Measurements from ENCODE around the gene RAD51B. TPM values are rescaled to one million over a fixed set of nuclear protein-coding genes. Genes with fewer than 3 reads are reported as not detected.

The RAD51B gene
- total and polyA plus RNA-seq, 2 of the 13 experiments (the other 11 are each of a cell fraction or from before 2014, with no cell fraction given), result 7.0 to 9.5 TPM

DNA sequence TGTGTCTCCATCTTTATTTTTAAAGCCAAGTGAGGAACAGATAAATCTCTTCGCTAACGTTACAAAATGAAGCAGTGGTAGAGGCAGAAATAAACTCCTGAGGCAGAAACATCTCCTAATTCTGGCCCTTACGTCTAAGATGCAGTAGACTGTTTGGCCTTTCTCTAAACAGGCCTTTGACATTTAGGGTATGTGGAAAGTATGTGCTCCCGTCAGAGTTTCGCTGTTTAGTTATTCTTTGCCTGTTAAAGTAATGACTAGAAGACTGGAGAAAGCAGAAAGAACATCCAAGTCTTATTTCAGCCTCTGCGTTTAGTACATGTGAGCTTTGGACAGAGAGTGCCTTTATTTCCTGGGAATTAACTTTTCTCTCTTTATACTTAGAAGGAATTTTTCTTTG lies 216.6 kb downstream of the RAD51B start:
- H3K36me3 ChIP-seq (replicated peaks in 1 of 2; ENCODE audit: control insufficient read depth in 1 of 2, insufficient read depth in 2 of 2, low read length in 2 of 2), result no peaks in the 10 kb centered on the region
- no peak overlapping the region for H3K9ac ChIP-seq (ENCODE audit: insufficient read depth, low read depth, low read length)
- no peak overlapping the region for H3K4me2 ChIP-seq (ENCODE audit: low read depth, low read length)
- H3K79me2 ChIP-seq (ENCODE audit: insufficient read depth, low read length), result no peaks in the 10 kb centered on the region
- FAIRE-seq, result no peak
- TF ChIP-seq ZNF225 (CRISPR knock-in tag; IDR thresholded peaks at IDR 0.05), result no peak
- no peak for TF ChIP-seq TBX3 (IDR thresholded peaks at IDR 0.05; ENCODE audit: borderline replicate concordance)
- no peak for TF ChIP-seq ZBTB38 (CRISPR knock-in tag; IDR thresholded peaks at IDR 0.05)
- TF ChIP-seq, protein P1, sequence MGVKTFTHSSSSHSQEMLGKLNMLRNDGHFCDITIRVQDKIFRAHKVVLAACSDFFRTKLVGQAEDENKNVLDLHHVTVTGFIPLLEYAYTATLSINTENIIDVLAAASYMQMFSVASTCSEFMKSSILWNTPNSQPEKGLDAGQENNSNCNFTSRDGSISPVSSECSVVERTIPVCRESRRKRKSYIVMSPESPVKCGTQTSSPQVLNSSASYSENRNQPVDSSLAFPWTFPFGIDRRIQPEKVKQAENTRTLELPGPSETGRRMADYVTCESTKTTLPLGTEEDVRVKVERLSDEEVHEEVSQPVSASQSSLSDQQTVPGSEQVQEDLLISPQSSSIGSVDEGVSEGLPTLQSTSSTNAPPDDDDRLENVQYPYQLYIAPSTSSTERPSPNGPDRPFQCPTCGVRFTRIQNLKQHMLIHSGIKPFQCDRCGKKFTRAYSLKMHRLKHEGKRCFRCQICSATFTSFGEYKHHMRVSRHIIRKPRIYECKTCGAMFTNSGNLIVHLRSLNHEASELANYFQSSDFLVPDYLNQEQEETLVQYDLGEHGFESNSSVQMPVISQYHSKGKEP (CRISPR knock-in tag; IDR thresholded peaks at IDR 0.05), result no peak
- TF ChIP-seq SPEN (CRISPR knock-in tag; IDR thresholded peaks at IDR 0.05; ENCODE audit: low read depth), result no peak
- no peak for TF ChIP-seq MAFK (conservative IDR thresholded peaks at IDR 0.05 in 1 of 2, IDR thresholded peaks at IDR 0.05 in 1 of 2; ENCODE audit: low read length in 2 of 2)
- no peak for TF ChIP-seq PHB2 (IDR thresholded peaks at IDR 0.05; ENCODE audit: partially characterized antibody)
- TF ChIP-seq ZNF841 (CRISPR knock-in tag; IDR thresholded peaks at IDR 0.05; ENCODE audit: borderline replicate concordance), result no peak
- TF ChIP-seq ZNF652 (CRISPR knock-in tag; IDR thresholded peaks at IDR 0.05; ENCODE audit: borderline replicate concordance, low read depth), result no peak
- no peak for TF ChIP-seq ZNF720 (CRISPR knock-in tag; IDR thresholded peaks at IDR 0.05)
- TF ChIP-seq ZNF44 (CRISPR knock-in tag; IDR thresholded peaks at IDR 0.05), result no peak
- no peak for TF ChIP-seq ZNF260 (CRISPR knock-in tag; IDR thresholded peaks at IDR 0.05; ENCODE audit: borderline replicate concordance, low read depth)
- no peak for TF ChIP-seq ZNF703 (CRISPR knock-in tag; IDR thresholded peaks at IDR 0.05; ENCODE audit: borderline replicate concordance)
- TF ChIP-seq ZSCAN29 (CRISPR knock-in tag; conservative IDR thresholded peaks at IDR 0.05), result no peak
- no peak for TF ChIP-seq SNAPC2 (CRISPR knock-in tag; IDR thresholded peaks at IDR 0.05)
- TF ChIP-seq DNMT1 (CRISPR knock-in tag; IDR thresholded peaks at IDR 0.05), result no peak
- TF ChIP-seq LCORL (IDR thresholded peaks at IDR 0.05), result no peak
- TF ChIP-seq LCORL (CRISPR knock-in tag; IDR thresholded peaks at IDR 0.05), result no peak
- TF ChIP-seq, protein P2, sequence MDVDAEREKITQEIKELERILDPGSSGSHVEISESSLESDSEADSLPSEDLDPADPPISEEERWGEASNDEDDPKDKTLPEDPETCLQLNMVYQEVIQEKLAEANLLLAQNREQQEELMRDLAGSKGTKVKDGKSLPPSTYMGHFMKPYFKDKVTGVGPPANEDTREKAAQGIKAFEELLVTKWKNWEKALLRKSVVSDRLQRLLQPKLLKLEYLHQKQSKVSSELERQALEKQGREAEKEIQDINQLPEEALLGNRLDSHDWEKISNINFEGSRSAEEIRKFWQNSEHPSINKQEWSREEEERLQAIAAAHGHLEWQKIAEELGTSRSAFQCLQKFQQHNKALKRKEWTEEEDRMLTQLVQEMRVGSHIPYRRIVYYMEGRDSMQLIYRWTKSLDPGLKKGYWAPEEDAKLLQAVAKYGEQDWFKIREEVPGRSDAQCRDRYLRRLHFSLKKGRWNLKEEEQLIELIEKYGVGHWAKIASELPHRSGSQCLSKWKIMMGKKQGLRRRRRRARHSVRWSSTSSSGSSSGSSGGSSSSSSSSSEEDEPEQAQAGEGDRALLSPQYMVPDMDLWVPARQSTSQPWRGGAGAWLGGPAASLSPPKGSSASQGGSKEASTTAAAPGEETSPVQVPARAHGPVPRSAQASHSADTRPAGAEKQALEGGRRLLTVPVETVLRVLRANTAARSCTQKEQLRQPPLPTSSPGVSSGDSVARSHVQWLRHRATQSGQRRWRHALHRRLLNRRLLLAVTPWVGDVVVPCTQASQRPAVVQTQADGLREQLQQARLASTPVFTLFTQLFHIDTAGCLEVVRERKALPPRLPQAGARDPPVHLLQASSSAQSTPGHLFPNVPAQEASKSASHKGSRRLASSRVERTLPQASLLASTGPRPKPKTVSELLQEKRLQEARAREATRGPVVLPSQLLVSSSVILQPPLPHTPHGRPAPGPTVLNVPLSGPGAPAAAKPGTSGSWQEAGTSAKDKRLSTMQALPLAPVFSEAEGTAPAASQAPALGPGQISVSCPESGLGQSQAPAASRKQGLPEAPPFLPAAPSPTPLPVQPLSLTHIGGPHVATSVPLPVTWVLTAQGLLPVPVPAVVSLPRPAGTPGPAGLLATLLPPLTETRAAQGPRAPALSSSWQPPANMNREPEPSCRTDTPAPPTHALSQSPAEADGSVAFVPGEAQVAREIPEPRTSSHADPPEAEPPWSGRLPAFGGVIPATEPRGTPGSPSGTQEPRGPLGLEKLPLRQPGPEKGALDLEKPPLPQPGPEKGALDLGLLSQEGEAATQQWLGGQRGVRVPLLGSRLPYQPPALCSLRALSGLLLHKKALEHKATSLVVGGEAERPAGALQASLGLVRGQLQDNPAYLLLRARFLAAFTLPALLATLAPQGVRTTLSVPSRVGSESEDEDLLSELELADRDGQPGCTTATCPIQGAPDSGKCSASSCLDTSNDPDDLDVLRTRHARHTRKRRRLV (CRISPR knock-in tag; IDR thresholded peaks at IDR 0.05), result no peak
- H3K9me3 ChIP-seq (ENCODE audit: low read length), result no peaks in the 10 kb centered on the region; the same call in 1 of the 2 replicates
- H2AFZ ChIP-seq (ENCODE audit: low read length), result no peak overlapping the region
- H3K4me1 ChIP-seq (ENCODE audit: insufficient read depth, low read length), result no peaks in the 10 kb centered on the region
- no peak for ATAC-seq
- DNase-seq (ENCODE audit: low spot score), result no peak
- CTCF ChIA-PET (ENCODE audit: low intra/inter-chr PET ratio, low total read pairs), result no interaction called here
- no peaks in the 10 kb centered on the region for H4K20me1 ChIP-seq (ENCODE audit: insufficient read depth, low read length)
- no peak overlapping the region for H3K27ac ChIP-seq (ENCODE audit: extremely low read length, insufficient read depth, low read length)
- H3K4me3 ChIP-seq (replicated peaks in 1 of 3; ENCODE audit: insufficient read depth in 1 of 3, low read depth in 2 of 3, low read length in 3 of 3), result no peak overlapping the region
- in situ Hi-C loops (cut with HindIII; ENCODE audit: extremely low pct_ligation_motif_present, low pct_unique_long_range_greater_than_20kb), result no loop called here
- 86% methylated on average over 6 of the region's 6 CpGs for WGBS (ENCODE audit: low lambda C conversion rate)
- POLR2A ChIA-PET, result no interaction called here
- no TSS peak for BruUV-seq (replicated peaks)
- H3K27me3 ChIP-seq (ENCODE audit: control insufficient read depth in 1 of 2, insufficient read depth in 2 of 2, low read length in 2 of 2), result no peaks in the 10 kb centered on the region
- intact Hi-C loops (cut with micrococcal nuclease; ENCODE audit: unreplicated experiment), result no loop called here

Measured in HepG2 (cell line).